SK-N-MC (cell line): ENCODE measurements around the gene LRRC74B.
A peak's percentile ranks its signal among the peaks of the same experiment; 100 is the strongest.

Source experiments
- DNase-seq: peaks from one replicate; pipeline ENCODE4 v3.0.0-alpha.2; 2011; ENCODE audit warnings: low read depth, low spot score
- H3K27ac ChIP-seq: fragments of 200-600 bp; sonication (generic); 2 replicates; pipeline ENCODE4 v1.5.1; 2016; ENCODE audit warnings: mixed run types
- H3K36me3 ChIP-seq: fragments of 200-600 bp; sonication (generic); 2 replicates; pipeline ENCODE4 v1.6.1; 2017; ENCODE audit warnings: antibody characterized with exemption, low read length, mixed read lengths; ENCODE audit not compliant: insufficient read depth
- H3K4me3 ChIP-seq: fragments of 200-600 bp; sonication (generic); 2 replicates; pipeline ENCODE4 v1.5.1; 2016
- H3K9ac ChIP-seq: fragments of 200-600 bp; sonication (generic); 2 replicates; pipeline ENCODE4 v1.8.0; 2017; ENCODE audit warnings: mixed run types, mixed read lengths; ENCODE audit not compliant: insufficient read length
- H3K9me3 ChIP-seq: fragments of 200-600 bp; sonication (generic); 2 replicates; pipeline ENCODE4 v1.6.1; 2017; ENCODE audit warnings: low read depth, mild to moderate bottlenecking, antibody characterized with exemption, low read length, moderate library complexity, mixed read lengths
- EZH2 ChIP-seq: fragments of 200-600 bp; sonication (generic); IDR thresholded peaks from one replicate; pipeline ENCODE4 v1.6.1; 2017; ENCODE audit warnings: antibody characterized with exemption
- FOXP2 ChIP-seq: optimal IDR thresholded peaks from 2 replicates; pipeline ENCODE3; 2011; ENCODE audit warnings: mild to moderate bottlenecking, moderate library complexity; ENCODE audit not compliant: insufficient read depth; ENCODE audit errors: extremely low read length, control extremely low read depth
- POLR2AphosphoS5 ChIP-seq: IDR thresholded peaks from 2 replicates; pipeline ENCODE4 v1.6.1; 2012; ENCODE audit warnings: mild to moderate bottlenecking, low read depth, low read length, borderline replicate concordance

LRRC74B gene, protein sequence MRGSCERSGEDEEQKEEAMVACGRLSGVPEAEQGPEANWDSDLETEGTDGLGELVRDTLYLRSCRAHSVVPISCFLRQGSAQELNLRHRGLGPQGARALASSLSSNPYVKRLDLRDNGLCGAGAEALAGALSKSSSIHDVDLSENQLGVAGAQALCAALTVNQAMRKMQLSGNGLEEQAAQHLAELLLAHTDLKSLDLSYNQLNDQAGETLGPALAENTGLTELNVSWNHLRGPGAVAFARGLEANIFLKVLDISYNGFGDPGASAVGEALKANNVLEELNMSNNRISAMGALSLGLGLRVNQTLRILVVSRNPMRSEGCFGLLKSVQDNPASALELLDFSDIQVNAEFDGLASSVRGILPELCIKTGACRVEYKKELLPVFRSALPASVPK

DNA sequence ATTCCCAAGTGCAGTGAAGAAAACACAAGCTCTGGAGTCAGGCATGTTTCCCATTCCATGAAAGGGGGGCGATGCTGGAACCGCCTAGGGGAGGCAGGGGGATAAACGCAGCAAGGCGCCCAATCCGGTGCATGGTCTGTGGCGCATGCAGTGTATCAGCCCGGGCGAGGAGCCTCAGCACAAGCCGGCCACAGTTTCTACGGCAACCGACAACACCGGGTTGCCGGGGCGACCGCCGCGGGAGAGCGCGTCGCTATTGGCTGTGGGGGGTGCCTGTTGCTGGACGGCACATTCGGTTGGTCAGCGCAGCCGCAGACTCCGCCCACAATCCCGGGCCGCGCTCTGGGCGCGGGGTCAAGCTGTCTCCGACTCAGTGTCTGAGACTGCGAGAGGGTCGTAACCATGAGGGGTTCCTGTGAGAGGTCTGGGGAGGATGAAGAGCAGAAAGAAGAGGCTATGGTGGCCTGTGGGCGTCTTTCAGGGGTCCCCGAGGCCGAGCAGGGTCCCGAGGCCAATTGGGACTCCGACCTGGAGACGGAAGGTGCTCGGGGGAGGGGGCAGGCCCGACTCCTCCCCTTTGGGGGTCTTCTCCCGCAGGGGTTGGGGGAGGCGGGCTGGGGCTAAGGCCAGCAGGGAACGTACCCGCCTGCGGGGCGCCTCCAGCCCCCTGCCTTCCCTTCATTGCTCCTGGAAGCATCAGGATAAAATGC is at the start of gene LRRC74B:
LRRC74B (plus strand) TSS at position 362 of the 710 bp plus-strand sequence; CDS start at position 403, 41 bp downstream.
- TF ChIP-seq EZH2 (no peak), POLR2AphosphoS5 (no peak), FOXP2 (no peak)
- Histone ChIP-seq H3K9me3 (no peaks in the 10 kb centered on the region), H3K27ac (no peak within 1 kb of the TSS), H3K4me3 (peak within 1 kb of the TSS; percentile 21; the same call in 1 of the 2 replicates), H3K9ac (no peak within 1 kb of the TSS), H3K36me3 (no peaks in the 10 kb centered on the region)
- DNase-seq, result no peak

DNA sequence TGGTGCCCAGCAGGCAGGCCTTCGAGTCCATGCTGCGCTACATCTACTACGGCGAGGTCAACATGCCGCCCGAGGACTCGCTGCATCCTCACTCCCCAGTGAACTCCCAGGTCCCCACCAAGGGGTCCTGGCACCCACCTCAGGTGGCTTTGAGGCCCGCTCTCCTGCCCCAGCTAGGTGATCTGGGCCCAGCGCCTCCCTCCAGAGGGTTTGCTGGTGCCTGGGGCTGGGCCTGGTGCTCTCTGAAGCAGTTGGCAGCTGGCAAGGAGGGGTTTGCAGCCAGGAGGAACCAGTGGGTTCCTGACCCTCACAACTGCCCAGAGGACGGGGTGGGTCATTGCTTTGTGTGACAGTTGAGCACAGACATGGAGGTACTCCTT is 49.7 kb upstream of the LRRC74B start:
- DNase-seq, result no peak
- Histone ChIP-seq H3K36me3 (peaks cover 15% of the 10 kb centered on the region; the same call in 1 of the 2 replicates), H3K9me3 (no peaks in the 10 kb centered on the region), H3K4me3 (no peak overlapping the region), H3K9ac (no peak overlapping the region), H3K27ac (no peak overlapping the region)
- TF ChIP-seq EZH2, result no peak
- no peak for TF ChIP-seq FOXP2
- TF ChIP-seq POLR2AphosphoS5, result no peak

DNA sequence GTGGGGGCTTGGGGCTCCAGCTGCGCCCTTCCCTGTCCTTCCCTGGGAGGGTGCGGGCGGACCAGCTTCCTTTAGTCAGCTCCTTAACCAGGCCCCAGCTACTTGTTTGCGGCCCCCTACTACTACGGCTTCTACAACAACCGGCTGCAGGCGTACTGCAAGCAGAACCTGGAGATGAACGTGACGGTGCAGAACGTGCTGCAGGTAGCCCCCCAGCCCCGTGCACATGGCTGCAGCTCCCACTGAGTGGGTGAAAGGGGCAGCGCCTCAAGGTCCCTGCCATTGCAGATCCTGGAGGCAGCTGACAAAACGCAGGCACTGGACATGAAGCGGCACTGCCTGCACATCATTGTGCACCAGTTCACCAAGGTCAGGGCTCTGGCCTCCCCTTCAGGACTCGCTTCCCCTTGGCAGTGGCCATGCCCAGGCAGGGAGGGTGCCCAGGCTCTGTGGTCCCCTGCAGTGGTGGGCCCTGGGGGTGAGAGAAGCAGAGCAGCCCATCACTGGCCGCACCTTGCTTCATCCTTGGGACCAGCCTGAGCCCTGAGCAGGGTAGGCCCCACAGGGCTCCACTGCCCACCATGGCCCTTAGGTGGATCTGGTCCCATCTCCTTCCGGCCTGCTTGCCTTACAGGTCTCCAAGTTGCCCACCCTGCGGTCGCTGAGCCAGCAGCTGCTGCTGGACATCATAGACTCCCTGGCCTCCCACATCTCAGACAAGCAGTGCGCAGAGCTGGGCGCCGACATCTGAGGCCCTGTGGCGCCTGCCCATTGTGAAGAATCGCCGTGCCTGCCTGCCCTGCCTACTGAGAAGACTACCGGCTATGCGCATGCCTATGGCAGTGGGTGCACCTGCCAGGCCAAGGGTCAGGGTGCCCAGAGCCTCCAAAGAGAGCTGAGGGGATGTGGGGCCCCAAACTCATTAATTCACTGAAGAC is 48.9 kb upstream of the LRRC74B start:
- H3K9ac ChIP-seq, result no peak overlapping the region
- DNase-seq, result no peak
- no peak overlapping the region for H3K4me3 ChIP-seq
- no peaks in the 10 kb centered on the region for H3K9me3 ChIP-seq
- H3K27ac ChIP-seq, result no peak overlapping the region
- H3K36me3 ChIP-seq, result peaks cover 15% of the 10 kb centered on the region; the same call in 1 of the 2 replicates
- TF ChIP-seq FOXP2 (no peak), EZH2 (no peak), POLR2AphosphoS5 (no peak)

DNA sequence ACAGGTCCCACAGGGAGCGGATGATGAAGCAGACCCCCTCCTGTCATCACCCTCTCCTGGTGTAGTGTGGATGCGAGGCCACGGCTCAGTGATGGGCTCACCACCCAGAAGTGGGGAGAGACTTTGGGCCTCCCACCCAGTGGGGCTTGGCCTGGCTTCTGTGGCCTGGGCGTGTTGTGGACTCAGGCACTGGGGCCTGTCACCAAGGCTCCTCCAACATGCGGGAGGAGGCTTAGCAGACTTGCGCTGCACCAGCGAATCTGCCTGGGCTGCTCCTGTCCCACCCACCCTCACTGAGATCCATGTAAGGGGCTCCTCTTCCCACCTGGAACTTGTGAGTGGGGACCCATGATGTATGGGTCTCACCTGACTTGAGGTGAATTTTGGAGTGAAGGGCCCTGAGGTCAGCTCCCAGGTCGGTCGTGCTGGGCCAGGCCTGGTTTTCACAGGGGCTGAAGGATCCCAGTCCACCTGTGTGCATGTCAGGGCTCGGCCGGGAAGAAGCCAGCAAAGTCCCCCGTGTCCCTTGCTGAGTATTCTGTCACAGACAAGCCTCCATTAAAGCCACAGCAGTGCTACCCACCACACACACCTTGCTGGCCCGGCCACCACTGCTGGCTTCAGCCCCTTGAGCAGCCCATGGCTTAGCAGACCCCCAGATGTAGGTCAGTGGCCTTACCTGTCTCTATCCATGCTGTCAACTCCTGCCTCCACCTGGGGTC is 48.0 kb upstream of the LRRC74B start:
- TF ChIP-seq FOXP2 (no peak), POLR2AphosphoS5 (no peak; the same call in 1 of the 2 replicates), EZH2 (no peak)
- H3K36me3 ChIP-seq, result peaks cover 15% of the 10 kb centered on the region; the same call in 1 of the 2 replicates
- no peak overlapping the region for H3K9ac ChIP-seq

DNA sequence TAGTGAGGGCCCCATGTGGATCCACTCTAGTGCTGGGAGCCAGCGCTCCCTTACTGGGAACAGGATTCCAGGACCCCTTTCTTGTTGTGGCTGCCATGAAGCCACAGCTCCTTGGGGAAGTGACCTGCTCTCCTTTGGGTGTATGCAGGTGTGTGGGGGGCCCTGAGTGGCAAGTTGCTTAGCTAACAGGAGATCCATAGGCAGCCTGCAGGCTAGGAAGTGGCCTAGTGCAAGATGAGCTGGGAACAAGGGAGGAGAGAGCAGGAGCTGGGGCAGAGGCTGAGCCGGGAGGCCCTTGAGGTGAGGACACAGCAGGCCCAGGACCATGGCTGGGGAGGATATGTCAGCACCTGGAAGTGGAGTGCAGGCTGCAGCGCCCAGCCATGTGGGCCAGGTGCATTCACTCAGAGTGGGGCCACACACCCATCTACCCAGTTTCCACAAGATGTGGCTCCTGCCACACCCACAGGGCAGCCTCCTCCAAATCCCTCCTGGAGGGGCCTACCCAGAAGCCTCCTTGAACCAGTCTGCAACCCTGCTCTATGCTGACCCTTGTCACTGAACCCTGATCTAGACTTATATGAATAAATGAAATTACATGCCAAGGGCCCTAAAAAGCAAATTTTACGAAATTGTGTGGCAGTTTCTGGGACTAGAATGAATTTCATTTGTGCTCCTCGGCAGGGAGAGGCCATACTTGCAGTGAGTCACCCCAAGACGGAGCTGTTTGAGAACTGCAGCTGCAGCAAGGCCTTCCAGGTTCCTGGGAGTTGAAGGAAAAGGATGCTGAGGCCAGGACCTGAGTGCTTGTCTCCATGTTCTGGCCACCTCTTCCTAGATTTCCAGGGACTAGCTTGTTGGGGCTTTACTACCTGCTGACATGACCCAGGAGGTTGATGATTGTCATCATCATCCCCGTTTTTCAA is 47.1 kb upstream of the LRRC74B start:
- Histone ChIP-seq H3K36me3 (peaks cover 15% of the 10 kb centered on the region; the same call in 1 of the 2 replicates), H3K9me3 (no peaks in the 10 kb centered on the region), H3K27ac (0 out of 2 replicates have a peak overlapping the region, but pooled peaks have one; percentile 1), H3K9ac (no peak overlapping the region), H3K4me3 (no peak overlapping the region)
- no peak for DNase-seq
- TF ChIP-seq FOXP2 (no peak), POLR2AphosphoS5 (peak; percentile 72)

More for the DNA sequence above, 48.0 kb upstream of the LRRC74B start:
- no peak for DNase-seq
- no peaks in the 10 kb centered on the region for H3K9me3 ChIP-seq
- H3K4me3 ChIP-seq, result no peak overlapping the region
- no peak overlapping the region for H3K27ac ChIP-seq

DNA sequence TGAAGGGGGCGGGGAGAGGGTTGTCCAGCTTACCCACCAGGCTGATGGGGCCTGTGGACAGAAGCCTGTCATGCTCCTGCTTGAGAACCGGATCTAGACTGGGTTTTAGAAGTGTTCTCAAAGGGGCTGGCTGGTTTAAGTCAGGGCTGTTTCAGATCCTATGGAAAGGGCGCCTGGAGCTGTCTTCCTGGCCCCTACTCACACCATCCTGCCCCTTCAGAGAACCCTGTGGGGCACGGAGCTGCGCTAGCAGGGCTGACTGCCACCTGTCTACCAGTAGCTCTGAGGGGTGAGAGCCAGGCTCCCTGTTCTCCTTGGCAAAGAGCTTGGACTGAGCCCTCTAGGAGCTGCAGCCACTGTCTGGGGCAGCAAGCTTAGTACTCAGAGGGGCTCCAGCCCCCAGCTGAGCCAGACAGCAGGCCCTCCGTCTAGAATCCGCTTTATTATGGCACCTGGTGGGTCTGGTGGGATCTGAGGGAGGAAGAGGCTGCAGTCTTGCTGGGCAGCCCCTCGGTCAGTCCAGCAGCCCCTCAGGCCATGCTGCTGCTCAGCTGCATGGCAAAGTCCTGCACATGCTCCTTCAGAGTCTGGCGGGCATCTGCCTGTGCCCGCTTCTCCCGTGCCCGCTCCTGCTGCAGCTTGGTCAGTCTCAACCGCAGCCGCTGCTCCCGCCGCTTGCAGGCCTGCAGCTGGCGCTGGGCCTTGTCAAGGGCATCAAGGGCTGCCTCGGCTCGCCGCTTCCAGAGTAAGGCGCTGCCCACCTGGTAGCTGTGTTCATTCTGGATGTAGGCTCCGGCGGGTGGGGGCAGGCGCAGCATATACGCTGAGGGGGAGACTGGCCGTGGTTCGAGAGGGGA is 46.2 kb upstream of the LRRC74B start:
- TF ChIP-seq POLR2AphosphoS5, result no peak
- TF ChIP-seq EZH2, result no peak
- no peak for TF ChIP-seq FOXP2
- Histone ChIP-seq H3K27ac (0 out of 2 replicates have a peak overlapping the region, but pooled peaks have one; percentile 1), H3K9ac (no peak overlapping the region), H3K36me3 (peaks cover 15% of the 10 kb centered on the region; the same call in 1 of the 2 replicates), H3K9me3 (no peaks in the 10 kb centered on the region), H3K4me3 (peak overlapping the region; percentile 89)
- DNase-seq, result no peak
